Measurements from ENCODE around the gene BCAN.

Gene BCAN

GRCh38 chr1:156644146-156644545 is 2.2 kb downstream of the BCAN start:
- no peak for DNase-seq (ENCODE audit: low read depth in 1 of 2, low spot score in 1 of 2)

- DNase-seq (ENCODE audit: low read depth in 1 of 2, low spot score in 1 of 2), result no peak
Measured at GRCh38 chr1:156644640-156645039, 2.7 kb downstream of the BCAN start.

- DNase-seq (ENCODE audit: low read depth in 1 of 2, low spot score in 1 of 2), result no peak
Measured at GRCh38 chr1:156645056-156645455, 3.1 kb downstream of the BCAN start.

GRCh38 chr1:156645666-156646065 is 3.7 kb downstream of the BCAN start:
- no peak for DNase-seq (ENCODE audit: low read depth in 1 of 2, low spot score in 1 of 2)

GRCh38 chr1:156646738-156647211 is 4.9 kb downstream of the BCAN start:
- DNase-seq (ENCODE audit: low read depth in 1 of 2, low spot score in 1 of 2), result no peak

- no peak for DNase-seq (ENCODE audit: low read depth in 1 of 2, low spot score in 1 of 2)
Measured at GRCh38 chr1:156647351-156647750, 5.4 kb downstream of the BCAN start.

GRCh38 chr1:156648496-156648895 is 6.6 kb downstream of the BCAN start:
- DNase-seq (ENCODE audit: low read depth in 1 of 2, low spot score in 1 of 2), result no peak

- DNase-seq (ENCODE audit: low read depth in 1 of 2, low spot score in 1 of 2), result no peak
Measured at GRCh38 chr1:156648951-156649350, 7.0 kb downstream of the BCAN start.

- DNase-seq (ENCODE audit: low read depth in 1 of 2, low spot score in 1 of 2), result no peak
Measured at GRCh38 chr1:156652131-156652991, 10.4 kb downstream of the BCAN start.

- DNase-seq (ENCODE audit: low read depth in 1 of 2, low spot score in 1 of 2), result no peak
Measured at GRCh38 chr1:156652992-156653355, 11.1 kb downstream of the BCAN start.

GRCh38 chr1:156654700-156655099 is 12.8 kb downstream of the BCAN start:
- DNase-seq (ENCODE audit: low read depth in 1 of 2, low spot score in 1 of 2), result no peak

- DNase-seq (ENCODE audit: low read depth in 1 of 2, low spot score in 1 of 2), result no peak
Measured at GRCh38 chr1:156655151-156655903, 13.4 kb downstream of the BCAN start.

- DNase-seq (ENCODE audit: low read depth in 1 of 2, low spot score in 1 of 2), result no peak
Measured at GRCh38 chr1:156655904-156656516, 14.1 kb downstream of the BCAN start.

- DNase-seq (ENCODE audit: low read depth in 1 of 2, low spot score in 1 of 2), result peak; percentile 59 to 66
Measured at GRCh38 chr1:156656806-156657740, 15.2 kb downstream of the BCAN start.

GRCh38 chr1:156657741-156658319 is 15.9 kb downstream of the BCAN start:
- no peak for DNase-seq (ENCODE audit: low read depth in 1 of 2, low spot score in 1 of 2)

- no peak for DNase-seq (ENCODE audit: low read depth in 1 of 2, low spot score in 1 of 2)
Measured at GRCh38 chr1:156658496-156658895, 16.6 kb downstream of the BCAN start.

- DNase-seq (ENCODE audit: low read depth in 1 of 2, low spot score in 1 of 2), result no peak
Measured at GRCh38 chr1:156658945-156659574, 17.1 kb downstream of the BCAN start.

- no peak for DNase-seq (ENCODE audit: low read depth in 1 of 2, low spot score in 1 of 2)
Measured at GRCh38 chr1:156659661-156659987, 17.7 kb downstream of the BCAN start.

GRCh38 chr1:156659988-156660751 is 18.3 kb downstream of the BCAN start:
- DNase-seq (ENCODE audit: low read depth in 1 of 2, low spot score in 1 of 2), result peak; percentile 85 to 89
